Hindlimb muscle (tissue), 1 donor: ENCODE results near the gene RELL1. TPM values are rescaled to one million over a fixed set of nuclear protein-coding genes. Genes with fewer than 3 reads are reported as not detected.
"Not testable (repeated sequence)": the region's sequence is repeated elsewhere in the genome, so short reads cannot be mapped to it uniquely, and the experiment has no call there.

Experiments used
- DNase-seq: peaks from one replicate; pipeline ENCODE4 v3.0.0-alpha.2; 2013
- polyA plus RNA-seq: library from polyadenylated mRNA; unstranded; fragments of 120-200 nt; gene quantifications from one replicate; pipeline ENCODE4 v1.2.1, GENCODE V29; 2013; ENCODE audit not compliant: insufficient read length

Gene RELL1
- polyA plus RNA-seq, 1 donor, result 17.2 TPM

- no peak for DNase-seq
These were observed 6.9 kb upstream of the RELL1 start for GRCh38 chr4:37693030-37693429.

GRCh38 chr4:37690976-37691375, 4.8 kb upstream of the RELL1 start:
- DNase-seq, result no peak

GRCh38 chr4:37689353-37690095, 3.3 kb upstream of the RELL1 start:
- no peak for DNase-seq

GRCh38 chr4:37687681-37688080, 1.5 kb upstream of the RELL1 start:
- DNase-seq, result no peak

- DNase-seq, result no peak
These were observed 1.0 kb upstream of the RELL1 start for GRCh38 chr4:37687194-37687562.

- no peak for DNase-seq
These were observed 278 bp downstream of the RELL1 start for GRCh38 chr4:37685823-37686372.

GRCh38 chr4:37685161-37685822, 884 bp downstream of the RELL1 start:
- peak; percentile 71 for DNase-seq

- no peak for DNase-seq
These were observed 2.0 kb downstream of the RELL1 start for GRCh38 chr4:37684154-37684553.

- DNase-seq, result no peak
These were observed 3.3 kb downstream of the RELL1 start for GRCh38 chr4:37682701-37683401.

- DNase-seq, result no peak
These were observed 6.1 kb downstream of the RELL1 start for GRCh38 chr4:37680089-37680488.

GRCh38 chr4:37679301-37679700, 6.9 kb downstream of the RELL1 start:
- no peak for DNase-seq

GRCh38 chr4:37678624-37679023, 7.6 kb downstream of the RELL1 start:
- no peak for DNase-seq

GRCh38 chr4:37675587-37676290, 10.4 kb downstream of the RELL1 start:
- DNase-seq, result no peak

GRCh38 chr4:37674439-37674838, 11.7 kb downstream of the RELL1 start:
- no peak for DNase-seq

GRCh38 chr4:37673538-37674192, 12.5 kb downstream of the RELL1 start:
- DNase-seq, result no peak

GRCh38 chr4:37671072-37671471, 15.1 kb downstream of the RELL1 start:
- no peak for DNase-seq

GRCh38 chr4:37670249-37670648, 15.9 kb downstream of the RELL1 start:
- no peak for DNase-seq

GRCh38 chr4:37669124-37669523, 17.1 kb downstream of the RELL1 start:
- DNase-seq, result not testable (repeated sequence)

- DNase-seq, result no peak
These were observed 18.7 kb downstream of the RELL1 start for GRCh38 chr4:37667197-37668100.

- no peak for DNase-seq
These were observed 19.5 kb downstream of the RELL1 start for GRCh38 chr4:37666625-37667071.
